Neural progenitor cell (in vitro differentiated cells): ENCODE data around the gene FLCN.

Experiments used
- CTCF ChIP-seq: fragments of 200-600 bp; sonication (generic); IDR thresholded peaks from 2 replicates; pipeline ENCODE4 v1.5.1; 2017; ENCODE audit warnings: antibody characterized with exemption, mild to moderate bottlenecking
- EZH2 ChIP-seq: fragments of 200-600 bp; sonication (generic); IDR thresholded peaks from 2 replicates; pipeline ENCODE4 v1.6.1; 2017; ENCODE audit warnings: antibody characterized with exemption, mild to moderate bottlenecking, moderate library complexity
- EZH2phosphoT487 ChIP-seq: fragments of 200-600 bp; sonication (generic); IDR thresholded peaks from 2 replicates; pipeline ENCODE4 v1.6.1; 2017; ENCODE audit warnings: antibody characterized with exemption

GRCh38 chr17:17229416-17230384 lies 7.3 kb downstream of the FLCN start:
- TF ChIP-seq CTCF (no peak), EZH2 (no peak), EZH2phosphoT487 (no peak)
